Type B pancreatic cell (in vitro differentiated cells): ENCODE results near the gene RNF157. TPM values are rescaled to one million over a fixed set of nuclear protein-coding genes. Genes with fewer than 3 reads are reported as not detected.

Experiments
- DNase-seq: peaks from one replicate; pipeline ENCODE4 v3.0.0; 2021; ENCODE audit warnings: mixed read lengths; ENCODE audit not compliant: unreplicated experiment; ENCODE audit errors: extremely low spot score
- H3K27ac Mint-ChIP-seq: 2 replicates; pipeline ENCODE4 v1.8.0; 2021; ENCODE audit warnings: mild to moderate bottlenecking, mixed read lengths
- H3K27me3 Mint-ChIP-seq: 2 replicates; pipeline ENCODE4 v1.8.0; 2021; ENCODE audit warnings: mixed read lengths
- H3K36me3 Mint-ChIP-seq: 2 replicates; pipeline ENCODE4 v1.8.0; 2021; ENCODE audit warnings: mixed read lengths
- H3K4me1 Mint-ChIP-seq: one replicate; pipeline ENCODE4 v1.8.0; 2021; ENCODE audit warnings: mixed read lengths; ENCODE audit not compliant: unreplicated experiment
- H3K4me3 Mint-ChIP-seq: 2 replicates; pipeline ENCODE4 v1.8.0; 2021; ENCODE audit warnings: mild to moderate bottlenecking, mixed read lengths
- H3K9me3 Mint-ChIP-seq: 2 replicates; pipeline ENCODE4 v1.8.0; 2021; ENCODE audit warnings: mixed read lengths
- CTCF ChIP-seq: fragments of 200-600 bp; sonication (generic); conservative IDR thresholded peaks from 2 replicates; pipeline ENCODE4 v1.5.0; 2021; ENCODE audit warnings: antibody characterized with exemption, mild to moderate bottlenecking
- total RNA-seq: library from RNA; stranded (reverse); gene quantifications from 2 replicates; pipeline ENCODE4 v1.2.1, GENCODE V29; 2021; ENCODE audit warnings: low replicate concordance

RNF157 gene
- total RNA-seq, 1 donor from 2014 or later: 27.0 TPM

GRCh38 chr17:76138234-76138895 is 101.9 kb downstream of the RNF157 start:
- Mint-ChIP-seq H3K27me3 (peaks cover 64% of the 10 kb centered on the region), H3K27ac (peak overlapping the region; percentile 44), H3K36me3 (no peaks in the 10 kb centered on the region), H3K4me3 (peak overlapping the region; percentile 61), H3K9me3 (no peaks in the 10 kb centered on the region), H3K4me1 (peaks cover 28% of the 10 kb centered on the region)
- no peak for TF ChIP-seq CTCF
- no peak for DNase-seq

DNA sequence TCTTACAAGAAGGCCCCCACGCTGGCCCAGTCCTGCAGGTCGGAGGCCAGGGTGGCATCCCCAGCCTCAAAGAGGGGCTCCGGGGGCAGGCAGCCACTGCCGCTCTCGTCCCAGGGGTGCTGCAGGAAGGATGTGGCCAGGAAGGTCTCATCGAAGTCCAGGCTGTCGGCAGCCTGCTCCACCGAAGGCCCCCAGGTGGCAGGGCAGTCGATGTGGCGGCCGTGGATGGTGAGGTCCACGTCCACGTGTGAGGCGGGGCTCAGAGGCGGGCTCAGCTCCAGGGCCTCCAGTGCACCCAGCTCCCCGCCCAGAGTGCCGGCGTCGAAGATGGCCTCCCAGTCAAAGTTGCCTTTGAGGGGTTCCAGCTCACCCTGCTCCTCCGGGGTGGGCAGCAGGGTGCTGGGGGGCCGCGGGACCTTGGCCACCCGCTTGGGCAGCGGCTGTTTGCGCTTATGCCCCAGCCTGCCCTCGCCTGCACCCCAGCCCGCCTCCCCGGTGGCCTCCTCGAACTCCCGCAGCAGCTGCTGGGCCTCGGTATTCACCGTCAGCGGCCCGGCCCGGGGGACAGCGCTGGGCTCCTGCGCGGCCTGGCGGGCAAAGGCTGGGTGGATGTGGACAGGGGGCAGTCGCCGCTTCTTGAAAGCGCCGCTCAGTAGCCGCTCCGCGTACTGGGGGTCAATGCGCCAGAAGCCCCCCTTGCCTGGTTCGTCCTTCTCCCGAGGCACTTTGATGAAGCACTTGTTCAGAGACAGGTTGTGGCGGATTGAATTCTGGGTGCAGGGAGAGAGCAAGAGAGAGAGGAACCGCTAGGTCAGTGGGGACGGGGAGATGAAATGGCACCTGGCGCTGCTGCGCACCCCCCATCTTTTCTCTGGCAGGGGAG is 102.7 kb downstream of the RNF157 start:
- Mint-ChIP-seq H3K4me3 (peak overlapping the region; percentile 61), H3K27me3 (peaks cover 66% of the 10 kb centered on the region), H3K9me3 (no peaks in the 10 kb centered on the region), H3K36me3 (no peaks in the 10 kb centered on the region), H3K4me1 (peaks cover 21% of the 10 kb centered on the region), H3K27ac (peak overlapping the region; percentile 44)
- no peak for TF ChIP-seq CTCF
- DNase-seq: no peak

GRCh38 chr17:76137001-76137350 is 103.3 kb downstream of the RNF157 start:
- Mint-ChIP-seq H3K9me3 (no peaks in the 10 kb centered on the region), H3K27me3 (peaks cover 61% of the 10 kb centered on the region), H3K36me3 (no peaks in the 10 kb centered on the region), H3K4me3 (no peak overlapping the region), H3K27ac (no peak overlapping the region), H3K4me1 (peaks cover 17% of the 10 kb centered on the region)
- no peak for TF ChIP-seq CTCF
- DNase-seq: no peak

DNA sequence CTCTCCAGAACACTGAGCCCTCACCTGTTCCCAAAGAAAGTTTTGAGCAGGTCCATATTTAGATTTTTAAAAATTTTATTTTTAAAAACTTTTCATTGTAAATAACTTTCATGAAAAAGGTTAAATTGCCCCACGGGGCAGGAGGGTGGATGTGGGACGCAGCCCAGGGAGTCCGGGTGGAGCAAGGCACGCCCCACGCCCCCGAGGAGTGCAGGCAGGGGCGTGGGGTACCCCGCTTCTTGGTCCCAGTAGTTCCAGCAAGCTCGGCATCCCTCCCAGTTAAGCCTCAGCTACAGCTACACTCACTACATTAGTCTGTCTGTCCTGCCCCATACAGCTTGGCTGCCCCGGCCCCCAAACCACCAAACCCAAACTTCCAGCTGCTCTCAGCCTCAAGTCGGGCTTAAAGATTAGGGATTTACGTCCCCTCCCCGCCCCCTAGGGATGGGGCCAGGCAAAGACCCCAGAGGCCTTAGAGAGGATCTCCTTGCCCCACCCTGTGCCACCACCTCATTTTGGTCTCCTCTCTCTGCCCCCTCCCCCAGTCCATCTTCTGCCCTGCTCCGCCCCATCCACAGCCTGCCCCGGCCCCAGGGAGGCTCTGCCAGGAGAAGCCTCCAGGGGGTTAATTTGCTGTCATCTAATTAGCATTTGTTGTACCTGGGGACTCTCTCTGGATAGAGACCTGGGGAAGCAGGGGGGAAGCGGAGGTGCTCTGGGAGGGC is 103.9 kb downstream of the RNF157 start:
- Mint-ChIP-seq H3K27ac (no peak overlapping the region), H3K9me3 (no peaks in the 10 kb centered on the region), H3K27me3 (peaks cover 59% of the 10 kb centered on the region), H3K4me1 (peaks cover 13% of the 10 kb centered on the region), H3K36me3 (no peaks in the 10 kb centered on the region), H3K4me3 (no peak overlapping the region)
- DNase-seq: no peak
- TF ChIP-seq CTCF: no peak

DNA sequence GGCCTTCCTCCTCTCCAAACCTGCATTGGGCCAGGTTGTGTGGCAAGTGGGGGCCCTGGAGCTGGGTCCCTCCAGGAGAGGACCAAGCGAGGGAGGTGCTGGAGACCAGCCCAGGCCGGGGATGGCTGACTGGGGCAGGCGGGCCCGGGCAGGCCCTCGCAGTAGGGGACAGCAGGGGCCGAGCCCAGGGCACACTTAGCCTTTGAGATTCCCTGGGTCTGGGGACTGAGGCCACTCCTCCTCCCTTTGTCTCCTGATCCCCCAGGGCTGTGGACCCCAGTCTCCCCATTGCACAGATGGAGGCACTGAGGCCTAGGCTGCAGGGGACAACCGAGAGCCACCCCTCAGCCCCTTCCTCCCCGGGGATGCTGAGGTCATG is 104.5 kb downstream of the RNF157 start:
- no peak for TF ChIP-seq CTCF
- Mint-ChIP-seq H3K36me3 (no peaks in the 10 kb centered on the region), H3K27ac (no peak overlapping the region), H3K4me1 (peaks cover 13% of the 10 kb centered on the region), H3K4me3 (no peak overlapping the region), H3K27me3 (peaks cover 60% of the 10 kb centered on the region), H3K9me3 (no peaks in the 10 kb centered on the region)
- DNase-seq: no peak
